ENCODE measurements around the gene LCE5A. TPM values are rescaled to one million over a fixed set of nuclear protein-coding genes. Genes with fewer than 3 reads are reported as not detected.

Gene LCE5A
- total RNA-seq, 4 donors from 2014 or later, result 1.2 TPM; not detected in 3

- 40 to 47% methylated on average over 11 to 13 of the region's 17 CpGs for WGBS, 2 donors
- DNase-seq, result no peak
- intact Hi-C loops (cut with DNase I), result no loop called here
- peaks cover 0 to 66% (median 6%) of the 10 kb centered on the region in 4 donors for H3K27me3 ChIP-seq
- H3K36me3 ChIP-seq, result no peaks in the 10 kb centered on the region
- no peak for TF ChIP-seq CTCF (IDR thresholded peaks at IDR 0.05)
- no peak for TF ChIP-seq POLR2A (IDR thresholded peaks at IDR 0.05)
- H3K27ac ChIP-seq, result peak overlapping the region; percentile 5 to 76 (median 64)
- no peaks in the 10 kb centered on the region for H3K9me3 ChIP-seq
- H3K4me3 ChIP-seq, result peak overlapping the region; percentile 31 to 65 (median 48)
- H3K4me1 ChIP-seq, result peaks cover 9 to 53% (median 14%) of the 10 kb centered on the region in 3 donors
These were observed 4.3 kb downstream of the LCE5A start for GRCh38 chr1:152514715-152515433.

- 0% methylated on average over 1 to 2 of the region's 33 CpGs for WGBS, 2 donors
- intact Hi-C loops (cut with DNase I), result no loop called here
- no peak for TF ChIP-seq CTCF (IDR thresholded peaks at IDR 0.05)
- TF ChIP-seq POLR2A (IDR thresholded peaks at IDR 0.05), result no peak
- peaks cover 9 to 53% (median 14%) of the 10 kb centered on the region in 3 donors for H3K4me1 ChIP-seq
- H3K27ac ChIP-seq, result peak overlapping the region; percentile 5 to 76 (median 64)
- H3K9me3 ChIP-seq, result no peaks in the 10 kb centered on the region
- peaks cover 0 to 63% (median 6%) of the 10 kb centered on the region in 4 donors for H3K27me3 ChIP-seq
- H3K36me3 ChIP-seq, result no peaks in the 10 kb centered on the region
- DNase-seq, result no peak
- H3K4me3 ChIP-seq, result peak overlapping the region; percentile 31 to 65 (median 48)
These were observed 4.8 kb downstream of the LCE5A start for GRCh38 chr1:152515434-152515783.

- Histone ChIP-seq H3K9me3 (no peaks in the 10 kb centered on the region), H3K27ac (peak overlapping the region in 3 of 4 donors; percentile 62 to 76 (median 66)), H3K36me3 (no peaks in the 10 kb centered on the region), H3K27me3 (peaks cover 0 to 56% (median 6%) of the 10 kb centered on the region in 4 donors), H3K4me3 (peak overlapping the region in 3 of 4 donors; percentile 31 to 51 (median 45)), H3K4me1 (peaks cover 9 to 53% (median 14%) of the 10 kb centered on the region in 3 donors)
- no peak for DNase-seq
- intact Hi-C loops (cut with DNase I), result no loop called here
- 53 to 65% methylated on average over 7 of the region's 7 CpGs for WGBS, 2 donors
- TF ChIP-seq POLR2A (IDR thresholded peaks at IDR 0.05) (no peak), CTCF (IDR thresholded peaks at IDR 0.05) (no peak)
These were observed 5.5 kb downstream of the LCE5A start for GRCh38 chr1:152516082-152516481.

GRCh38 chr1:152517237-152517811, 6.7 kb downstream of the LCE5A start:
- no peak overlapping the region for H3K4me3 ChIP-seq
- H3K27ac ChIP-seq, result peak overlapping the region; percentile 55 to 76 (median 64)
- DNase-seq, result no peak
- H3K4me1 ChIP-seq, result peaks cover 9 to 53% (median 14%) of the 10 kb centered on the region in 3 donors
- TF ChIP-seq CTCF (IDR thresholded peaks at IDR 0.05), result no peak
- no peak for TF ChIP-seq POLR2A (IDR thresholded peaks at IDR 0.05)
- 48 to 49% methylated on average over 3 to 4 of the region's 7 CpGs for WGBS, 2 donors
- H3K9me3 ChIP-seq, result no peaks in the 10 kb centered on the region
- no peaks in the 10 kb centered on the region for H3K36me3 ChIP-seq
- intact Hi-C loops (cut with DNase I), result no loop called here
- peaks cover 0 to 51% (median 6%) of the 10 kb centered on the region in 4 donors for H3K27me3 ChIP-seq

GRCh38 chr1:152519851-152520250, 9.2 kb downstream of the LCE5A start:
- Histone ChIP-seq H3K4me1 (peaks cover 3 to 32% (median 12%) of the 10 kb centered on the region in 3 donors), H3K27ac (peak overlapping the region in 2 of 4 donors; percentile 31 to 42), H3K4me3 (no peak overlapping the region), H3K9me3 (peaks cover 0 to 13% (median 9%) of the 10 kb centered on the region in 3 donors), H3K36me3 (no peaks in the 10 kb centered on the region), H3K27me3 (peaks cover 0 to 33% (median 5%) of the 10 kb centered on the region in 4 donors)
- WGBS, 2 donors, result 52 to 70% methylated on average over 1 of the region's 1 CpG
- TF ChIP-seq POLR2A (IDR thresholded peaks at IDR 0.05) (no peak), CTCF (IDR thresholded peaks at IDR 0.05) (no peak)
- DNase-seq, result no peak
- intact Hi-C loops (cut with DNase I), result no loop called here

Measured in esophagus squamous epithelium (tissue), 5 donors.